Heart right ventricle (tissue), 16 donors: Measurements from ENCODE around the gene NRF1. TPM values are rescaled to one million over a fixed set of nuclear protein-coding genes. Genes with fewer than 3 reads are reported as not detected.
"Not testable (repeated sequence)": the region's sequence is repeated elsewhere in the genome, so short reads cannot be mapped to it uniquely, and the experiment has no call there.

Experiments
- ATAC-seq, 8 donors: fragments of 200-7000 bp; cut with Tn5 transposase; one replicate each; pipeline ENCODE4 v1.9.1; 2020; ENCODE audit warnings: mild to moderate bottlenecking in 8 of 8, moderate library complexity in 8 of 8, moderate number of reproducible peaks in 1 of 8
- DNase-seq, 2 donors: peaks; one replicate each; pipeline ENCODE4 v3.0.0-alpha.2; 2020
- H3K27ac ChIP-seq, 10 donors: fragments of 200-600 bp; sonication (generic) in 2 of 10; one replicate each; pipeline versions ENCODE4 v1.5.0 to v1.8.0; 2020 to 2022; ENCODE audit warnings: mild to moderate bottlenecking in 3 of 10
- H3K27me3 ChIP-seq, 7 donors: fragments of 200-600 bp; one replicate each; pipeline ENCODE4 v1.8.0; 2021 to 2022; ENCODE audit warnings: mild to moderate bottlenecking in 2 of 7
- H3K36me3 ChIP-seq, 9 donors: fragments of 200-600 bp; sonication (generic) in 1 of 9; one replicate each; pipeline versions ENCODE4 v1.5.0 to v1.8.0; 2020 to 2022; ENCODE audit warnings: mild to moderate bottlenecking in 2 of 9
- H3K4me1 ChIP-seq, 9 donors: fragments of 200-600 bp; sonication (generic) in 1 of 9; one replicate each; pipeline versions ENCODE4 v1.5.0 to v1.8.0; 2020 to 2022; ENCODE audit warnings: mild to moderate bottlenecking in 4 of 9
- H3K4me3 ChIP-seq, 10 donors: fragments of 200-600 bp; sonication (generic) in 2 of 10; one replicate each; pipeline versions ENCODE4 v1.5.0 to v1.8.0; 2020 to 2022; ENCODE audit warnings: mild to moderate bottlenecking in 7 of 10, moderate library complexity in 2 of 10
- H3K9me3 ChIP-seq, 11 donors: fragments of 200-600 bp in 10 of 11; sonication (generic) in 2 of 11; one replicate each; pipeline versions ENCODE4 v1.5.0 to v1.8.0; 2013 to 2022; ENCODE audit warnings: mild to moderate bottlenecking in 2 of 11, control low read depth in 1 of 11, moderate library complexity in 1 of 11
- WGBS, 2 donors: extraction: QIAGEN DNeasy Blood & Tissue Kit; methylation state at CpG; one replicate each; pipeline ENCODE4 v1.1.7; 2013; ENCODE audit warnings: inconsistent platforms in 1 of 2; 5-methylcytosine and 5-hydroxymethylcytosine counted together
- intact Hi-C, 10 donors: fragments of 100-400 bp; cut with DNase I; formaldehyde crosslinking; loops; one replicate each; pipeline versions ENCODE4 v1.11.1 to v1.14.2; 2022
- polyA plus RNA-seq, 2 donors: library from polyadenylated mRNA; stranded (reverse); fragments of 200-250 nt; gene quantifications; one replicate each; pipeline ENCODE4 v1.2.3, GENCODE V29; 2013
- total RNA-seq, 10 donors: library from RNA; stranded (reverse); fragmentation: NEBNext Ultra II Directional in 3 of 10; extraction: Animal tissue kit (Norgen Biotek cat#: 25700) in 3 of 10; gene quantifications; one replicate each; pipeline versions ENCODE4 v1.2.1 to v1.2.4, GENCODE V29; 2021 to 2023
- TF ChIP-seq, protein P1 (sequence below), 9 donors: fragments of 200-600 bp; sonication (generic) in 2 of 9; IDR thresholded peaks; one replicate each; pipeline versions ENCODE4 v1.5.0 to v1.8.0; 2021 to 2022; ENCODE audit warnings: antibody characterized with exemption in 9 of 9, mild to moderate bottlenecking in 5 of 9, moderate library complexity in 1 of 9
- donor health status: Arrhythmogenic right ventricular cardiomyopathy.
- donor health status: ischemic (EF 13 %, LVEDD 7.1; RV severe dilation, severe dysfunction).
- donor health status: healthy with polysubstance abuse.
- donor health status: DM: no; HTN: yes; CAD: no.
- donor health status: DM: no; HTN: no; CAD: no.
- donor health status: ischemic (EF 25% LVEDD 6.9; RV normal size, moderate dysfunction).
- donor health status: ischemic (EF 25% LVEDD 5.7; RV mildly dilated, moderate dysfunction).
- donor health status: healthy.
- donor health status: DM: yes; HTN: yes; CAD: no.
- donor health status: Ischemic cardiomyopathy.
- donor health status: ischemic (EF 35%, LVEDD 5.7; RV mildly dilated, moderate dysfunction).
- donor health status: nonischemic (EF 11% LVEDD 7.7; RV severe dilation, severe dysfunction).
- donor health status: DM: yes; HTN: yes; CAD: no.
- donor health status: PGD.
- donor health status: ischemic (EF 29% LVEDD 5.4; RV normal size, mild dysfunction).
- donor health status: nonischemic (EF 23%, LVEDD 6.1; RV moderate dilation, normal function).

Gene NRF1
- total and polyA plus RNA-seq, 12 donors, result 4.9 to 16.0 (median 12.5) TPM

DNA sequence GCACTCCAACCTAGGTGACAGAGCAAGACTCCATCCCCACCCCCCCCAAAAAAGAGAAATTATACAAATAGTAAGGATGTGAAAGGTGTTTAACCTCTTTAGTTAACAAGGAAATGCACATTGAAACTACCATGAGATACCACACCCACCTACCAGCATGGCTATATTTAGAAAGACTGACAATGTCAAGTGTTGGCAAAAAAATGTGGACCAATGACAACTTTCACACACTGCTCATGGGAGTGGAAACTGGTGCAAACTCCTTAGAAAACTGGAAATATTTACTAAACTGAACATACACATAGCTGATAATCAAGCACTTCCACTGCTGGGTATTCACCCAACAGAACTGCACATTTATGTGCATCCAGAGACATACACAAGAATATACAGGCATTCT is 23.3 kb upstream of the NRF1 start:
- Histone ChIP-seq H3K4me3 (no peak overlapping the region), H3K27ac (no peak overlapping the region), H3K4me1 (no peaks in the 10 kb centered on the region), H3K9me3 (peaks cover 0 to 45% (median 16%) of the 10 kb centered on the region in 11 donors), H3K27me3 (no peaks in the 10 kb centered on the region), H3K36me3 (no peaks in the 10 kb centered on the region)
- intact Hi-C loops, result no loop called here
- DNase-seq (no peak), ATAC-seq (no peak)
- TF ChIP-seq, protein P1, sequence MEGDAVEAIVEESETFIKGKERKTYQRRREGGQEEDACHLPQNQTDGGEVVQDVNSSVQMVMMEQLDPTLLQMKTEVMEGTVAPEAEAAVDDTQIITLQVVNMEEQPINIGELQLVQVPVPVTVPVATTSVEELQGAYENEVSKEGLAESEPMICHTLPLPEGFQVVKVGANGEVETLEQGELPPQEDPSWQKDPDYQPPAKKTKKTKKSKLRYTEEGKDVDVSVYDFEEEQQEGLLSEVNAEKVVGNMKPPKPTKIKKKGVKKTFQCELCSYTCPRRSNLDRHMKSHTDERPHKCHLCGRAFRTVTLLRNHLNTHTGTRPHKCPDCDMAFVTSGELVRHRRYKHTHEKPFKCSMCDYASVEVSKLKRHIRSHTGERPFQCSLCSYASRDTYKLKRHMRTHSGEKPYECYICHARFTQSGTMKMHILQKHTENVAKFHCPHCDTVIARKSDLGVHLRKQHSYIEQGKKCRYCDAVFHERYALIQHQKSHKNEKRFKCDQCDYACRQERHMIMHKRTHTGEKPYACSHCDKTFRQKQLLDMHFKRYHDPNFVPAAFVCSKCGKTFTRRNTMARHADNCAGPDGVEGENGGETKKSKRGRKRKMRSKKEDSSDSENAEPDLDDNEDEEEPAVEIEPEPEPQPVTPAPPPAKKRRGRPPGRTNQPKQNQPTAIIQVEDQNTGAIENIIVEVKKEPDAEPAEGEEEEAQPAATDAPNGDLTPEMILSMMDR (IDR thresholded peaks at IDR 0.05), result no peak

DNA sequence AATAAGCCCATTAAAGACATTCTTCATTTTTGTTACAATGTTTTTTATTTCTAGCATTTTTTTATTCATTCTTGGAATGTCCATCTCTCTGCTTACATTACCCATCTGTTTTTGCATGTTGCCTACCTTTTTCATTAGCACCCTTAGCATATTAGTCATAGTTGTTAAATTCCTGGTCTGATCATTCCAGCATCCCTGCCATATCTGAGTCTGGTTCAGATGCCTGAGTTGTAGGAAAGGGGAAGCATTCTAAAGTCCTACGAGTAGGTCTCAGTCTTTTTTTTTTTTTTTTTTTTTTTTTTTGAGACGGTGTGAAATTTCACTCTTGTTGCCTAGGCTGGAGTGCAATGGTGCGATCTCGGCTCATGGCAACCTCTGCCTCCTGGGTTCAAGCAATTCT is 19.7 kb upstream of the NRF1 start:
- Histone ChIP-seq H3K27me3 (no peaks in the 10 kb centered on the region), H3K4me3 (no peak overlapping the region), H3K36me3 (no peaks in the 10 kb centered on the region), H3K9me3 (peaks cover 0 to 17% (median 5%) of the 10 kb centered on the region in 11 donors), H3K27ac (no peak overlapping the region), H3K4me1 (no peaks in the 10 kb centered on the region)
- DNase-seq, result no peak
- TF ChIP-seq, protein P1 (IDR thresholded peaks at IDR 0.05), result no peak
- no peak for ATAC-seq
- WGBS, 2 donors, result 88 to 90% methylated on average over 4 of the region's 4 CpGs
- intact Hi-C loops, result no loop called here

DNA sequence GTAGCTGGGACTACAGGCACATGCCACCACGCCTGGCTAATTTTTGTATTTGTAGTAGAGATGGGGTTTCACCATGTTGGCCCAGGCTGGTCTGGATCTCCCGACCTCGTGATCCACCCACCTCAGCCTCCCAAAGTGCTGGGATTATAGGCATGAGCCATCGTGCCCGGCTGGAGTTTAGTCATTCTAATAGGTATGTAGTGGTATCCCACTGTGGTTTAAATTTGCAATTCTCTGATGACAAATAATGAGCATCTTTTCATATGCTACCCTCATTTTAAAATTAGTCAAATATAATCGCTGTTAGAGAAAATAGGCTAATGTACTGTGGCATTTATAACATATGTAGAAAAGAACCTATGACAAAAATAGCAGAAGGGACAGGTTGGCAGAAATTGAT is 15.1 kb upstream of the NRF1 start:
- H3K36me3 ChIP-seq, DNase-seq, H3K27ac ChIP-seq, H3K4me1 ChIP-seq, intact Hi-C loops, H3K9me3 ChIP-seq, ATAC-seq, H3K27me3 ChIP-seq, H3K4me3 ChIP-seq: not testable (repeated sequence)
- 81 to 82% methylated on average over 6 of the region's 6 CpGs for WGBS, 2 donors

DNA sequence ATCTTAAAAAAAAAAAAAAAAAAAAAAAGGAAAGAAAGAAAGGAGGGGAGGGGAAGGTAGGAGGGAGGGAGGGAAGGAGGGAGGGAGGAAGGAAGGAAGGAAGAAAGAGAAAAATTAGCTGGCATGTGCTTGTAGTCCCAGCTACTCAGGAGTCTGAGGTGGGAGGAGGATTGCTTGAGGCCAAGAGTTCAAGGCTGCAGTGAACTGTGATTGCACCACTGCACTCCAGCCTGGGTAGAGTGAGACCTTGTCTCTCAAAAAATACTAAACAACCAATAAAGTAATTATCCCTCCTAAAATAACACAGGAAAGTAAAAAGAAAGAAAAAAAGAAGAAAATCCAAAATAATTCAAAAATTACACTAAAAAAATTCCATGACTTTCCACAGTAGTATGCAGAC is 13.8 kb upstream of the NRF1 start:
- TF ChIP-seq, protein P1 (IDR thresholded peaks at IDR 0.05), result no peak
- intact Hi-C loops, result no loop called here
- ATAC-seq (no peak), DNase-seq (no peak)
- Histone ChIP-seq H3K36me3 (no peaks in the 10 kb centered on the region), H3K27ac (no peak overlapping the region), H3K4me3 (no peak overlapping the region), H3K9me3 (no peaks in the 10 kb centered on the region), H3K27me3 (peaks cover 0 to 9% (median 0%) of the 10 kb centered on the region in 7 donors), H3K4me1 (no peaks in the 10 kb centered on the region)

DNA sequence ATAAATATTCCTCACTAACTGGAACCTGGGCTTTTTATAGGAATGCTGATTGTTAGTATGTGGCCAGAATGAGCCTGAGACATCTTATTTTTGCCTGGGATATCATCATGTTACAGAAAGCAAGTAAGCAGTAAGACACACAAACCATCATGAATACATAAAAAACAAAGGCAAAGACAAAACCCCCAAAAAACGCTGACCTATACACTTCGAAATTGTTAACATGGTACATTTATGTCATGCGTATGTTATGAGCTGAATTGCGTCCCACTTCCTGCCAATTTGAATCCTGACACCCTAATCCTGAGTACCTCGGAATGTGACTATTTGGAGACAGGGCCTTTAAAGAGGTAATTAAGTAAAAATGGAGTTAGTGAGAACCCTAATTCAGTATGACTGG is 12.3 kb upstream of the NRF1 start:
- Histone ChIP-seq H3K9me3 (no peaks in the 10 kb centered on the region), H3K4me1 (no peaks in the 10 kb centered on the region), H3K27me3 (peaks cover 0 to 9% (median 0%) of the 10 kb centered on the region in 7 donors), H3K4me3 (no peak overlapping the region), H3K27ac (no peak overlapping the region), H3K36me3 (no peaks in the 10 kb centered on the region)
- WGBS, 2 donors, result 87 to 92% methylated on average over 5 of the region's 5 CpGs
- no peak for DNase-seq
- no peak for ATAC-seq
- intact Hi-C loops, result no loop called here
- TF ChIP-seq, protein P1 (IDR thresholded peaks at IDR 0.05), result no peak

DNA sequence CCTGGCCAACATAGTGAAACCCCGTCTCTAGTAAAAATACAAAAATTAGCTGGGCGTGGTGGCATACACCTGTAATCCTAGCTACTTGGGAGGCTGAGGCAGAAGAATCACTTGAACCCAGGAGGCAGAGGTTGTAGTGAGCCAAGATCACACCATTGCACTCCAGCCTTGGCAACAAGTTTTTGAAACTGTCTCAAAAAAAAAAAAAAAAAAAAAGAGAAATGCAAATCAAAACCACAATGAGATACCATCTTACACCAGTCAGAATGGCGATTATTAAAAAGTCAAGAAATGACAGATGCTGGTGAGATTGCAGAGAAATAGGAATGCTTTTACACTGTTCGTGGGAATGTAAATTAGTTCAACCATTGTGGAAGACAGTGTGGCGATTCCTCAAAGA is 7.9 kb upstream of the NRF1 start:
- intact Hi-C loops, result not testable (repeated sequence)

DNA sequence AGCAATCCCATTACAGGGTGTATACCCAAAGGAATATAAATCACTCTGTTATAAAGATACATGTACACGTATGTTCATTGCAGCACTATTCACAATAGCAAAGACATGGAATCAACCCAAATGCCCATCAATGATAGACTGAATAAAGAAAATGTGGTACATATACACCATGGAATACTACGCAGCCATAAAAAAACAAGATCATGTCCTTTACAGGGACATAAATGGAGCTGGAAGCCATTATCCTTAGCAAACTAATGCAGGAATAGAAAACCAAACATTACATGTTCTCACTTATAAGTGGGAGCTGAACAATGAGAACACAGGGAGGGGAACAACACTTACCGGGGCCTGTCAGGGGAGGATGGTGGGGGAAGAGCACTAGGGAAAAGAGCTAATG is 7.5 kb upstream of the NRF1 start:
- intact Hi-C loops, H3K27ac ChIP-seq, H3K4me3 ChIP-seq, DNase-seq, H3K27me3 ChIP-seq, H3K36me3 ChIP-seq, H3K9me3 ChIP-seq, ATAC-seq: not testable (repeated sequence)
- WGBS, 2 donors, result 93 to 94% methylated on average over 3 of the region's 3 CpGs
- H3K4me1 ChIP-seq, result peaks cover 0 to 20% (median 0%) of the 10 kb centered on the region in 9 donors

More for the DNA sequence above, 7.9 kb upstream of the NRF1 start:
- H3K36me3 ChIP-seq, H3K27me3 ChIP-seq, ATAC-seq, H3K27ac ChIP-seq, H3K4me3 ChIP-seq, DNase-seq, H3K9me3 ChIP-seq: not testable (repeated sequence)
- WGBS, 2 donors, result 79 to 87% methylated on average over 5 of the region's 5 CpGs
- peaks cover 0 to 20% (median 0%) of the 10 kb centered on the region in 9 donors for H3K4me1 ChIP-seq
